Fibroblast of lung (primary cell): Measurements from ENCODE around the gene NTNG1.

Experiments
- CTCF ChIP-seq, 2 donors: IDR thresholded peaks in 1 of 2; conservative IDR thresholded peaks in 1 of 2; 1 replicate in 1 of 2; 2 replicates in 1 of 2; pipeline ENCODE4 v1.5.1; 2011 to 2012; ENCODE audit warnings: low read length in 2 of 2, control low read depth in 1 of 2, inconsistent platforms in 1 of 2, low read depth in 1 of 2, mild to moderate bottlenecking in 1 of 2
- EZH2 ChIP-seq: IDR thresholded peaks from 2 replicates; pipeline ENCODE4 v1.5.1; 2012; ENCODE audit warnings: low read length, control low read depth, mild to moderate bottlenecking; ENCODE audit errors: missing control alignments

- TF ChIP-seq EZH2 (no peak), CTCF (conservative IDR thresholded peaks at IDR 0.05 in 1 of 2, IDR thresholded peaks at IDR 0.05 in 1 of 2; ENCODE audit: low read depth in 1 of 2, low read length in 2 of 2) (no peak)
Observed at GRCh38 chr1:107443860-107444259, 303.0 kb downstream of the NTNG1 start.
